NT2/D1 (cell line): ENCODE measurements around the gene LMBRD2.

Experiments
- DNase-seq: peaks from one replicate; pipeline ENCODE4 v3.0.0-alpha.2; 2011; ENCODE audit warnings: low read depth, low spot score
- H3K27me3 ChIP-seq: 2 replicates; pipeline ENCODE4 v1.6.0; 2011; ENCODE audit warnings: mild to moderate bottlenecking; ENCODE audit not compliant: insufficient read length, insufficient read depth
- H3K36me3 ChIP-seq: 2 replicates; pipeline ENCODE4 v1.6.1; 2011; ENCODE audit warnings: mild to moderate bottlenecking, low read length, mixed read lengths; ENCODE audit not compliant: insufficient read depth, insufficient read length
- H3K4me1 ChIP-seq: 2 replicates; pipeline ENCODE4 v1.5.1; 2011; ENCODE audit not compliant: insufficient read depth, insufficient read length
- H3K4me3 ChIP-seq: 2 replicates; pipeline ENCODE4 v1.5.1; 2011; ENCODE audit warnings: low read depth; ENCODE audit not compliant: insufficient read length
- H3K9ac ChIP-seq: 2 replicates; pipeline ENCODE4 v1.6.0; 2011; ENCODE audit warnings: low read depth; ENCODE audit not compliant: insufficient read length
- H3K9me3 ChIP-seq: 2 replicates; pipeline ENCODE4 v1.5.1; 2011; ENCODE audit warnings: mild to moderate bottlenecking, low read length; ENCODE audit not compliant: insufficient read depth
- SUZ12 ChIP-seq: IDR thresholded peaks from 2 replicates; pipeline ENCODE4 v1.6.1; 2011; ENCODE audit not compliant: insufficient read length, insufficient read depth; ENCODE audit errors: extremely low read depth
- YY1 ChIP-seq: IDR thresholded peaks from 2 replicates; pipeline ENCODE4 v1.6.1; 2011; ENCODE audit not compliant: insufficient read length, insufficient read depth
- ZNF274 ChIP-seq: IDR thresholded peaks from 2 replicates; pipeline ENCODE4 v1.6.1; 2011; ENCODE audit warnings: mild to moderate bottlenecking, low read depth, low read length

Gene LMBRD2

GRCh38 chr5:36181774-36182173, 30.1 kb upstream of the LMBRD2 start:
- peaks cover 50% of the 10 kb centered on the region for H3K36me3 ChIP-seq
- H3K9me3 ChIP-seq = no peaks in the 10 kb centered on the region
- no peaks in the 10 kb centered on the region for H3K4me1 ChIP-seq
- DNase-seq = no peak
- no peak overlapping the region for H3K4me3 ChIP-seq
- H3K27me3 ChIP-seq = no peaks in the 10 kb centered on the region
- TF ChIP-seq SUZ12 = no peak
- TF ChIP-seq ZNF274 = no peak
- no peak for TF ChIP-seq YY1
- no peak overlapping the region for H3K9ac ChIP-seq

DNA sequence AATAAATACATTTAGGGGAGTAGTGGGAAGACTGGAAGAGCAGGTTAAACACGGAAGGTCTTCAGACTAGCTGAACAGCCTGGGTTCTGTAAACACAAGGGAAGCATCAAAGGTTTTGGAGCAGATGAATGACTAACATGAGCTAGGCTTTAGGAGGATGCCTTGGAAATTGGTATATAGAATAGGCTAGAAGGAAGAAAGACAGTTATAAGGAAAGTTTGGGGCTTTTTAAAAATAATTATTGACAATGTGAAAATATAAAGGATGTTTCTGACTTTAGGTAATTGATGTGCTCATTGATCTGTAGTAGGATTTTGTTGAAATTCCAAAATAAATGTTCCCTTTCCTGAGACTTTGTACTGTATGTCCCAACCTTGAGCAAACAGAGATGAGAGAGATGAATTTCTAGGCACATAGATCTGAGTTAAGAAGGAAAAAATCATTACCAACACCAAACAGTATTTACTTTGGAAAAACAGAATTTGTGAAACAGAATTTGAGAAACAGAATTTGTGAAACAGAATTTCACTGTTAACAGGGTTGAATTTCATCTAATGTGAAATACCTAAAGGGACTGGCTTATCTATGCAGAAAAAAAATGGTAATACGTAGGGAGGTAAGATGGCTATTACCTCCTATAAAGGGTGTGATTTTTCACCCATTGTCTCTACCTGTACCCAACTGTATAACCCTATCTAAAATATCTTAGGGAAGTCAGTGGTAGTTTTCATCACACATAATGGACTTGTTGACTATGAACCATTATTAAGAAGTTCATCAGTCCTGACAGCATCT, 29.1 kb upstream of the LMBRD2 start:
- Histone ChIP-seq H3K4me3 (no peak overlapping the region), H3K36me3 (peaks cover 54% of the 10 kb centered on the region), H3K4me1 (no peaks in the 10 kb centered on the region), H3K9ac (no peak overlapping the region), H3K27me3 (no peaks in the 10 kb centered on the region), H3K9me3 (no peaks in the 10 kb centered on the region)
- DNase-seq = no peak
- TF ChIP-seq SUZ12 (no peak), YY1 (no peak), ZNF274 (no peak)

DNA sequence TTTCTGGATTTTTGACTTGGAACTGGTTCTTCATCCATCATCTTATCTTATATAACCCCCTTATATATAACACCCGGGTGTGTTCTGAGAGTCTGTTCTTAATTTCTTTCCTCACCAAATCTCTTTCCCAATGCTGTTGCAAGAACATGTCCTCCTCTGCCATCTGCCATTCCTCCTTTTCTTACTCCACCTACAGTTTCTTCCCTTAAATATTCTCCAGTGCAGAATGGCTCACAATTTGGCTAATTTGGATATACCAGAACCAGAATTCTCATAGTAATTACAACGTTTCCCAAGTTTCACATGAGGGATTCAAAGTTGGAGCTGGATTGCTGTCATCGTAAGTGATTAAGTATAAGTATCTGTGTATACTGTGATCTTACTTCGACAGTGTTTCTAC, 28.3 kb upstream of the LMBRD2 start:
- DNase-seq = no peak
- Histone ChIP-seq H3K36me3 (peaks cover 59% of the 10 kb centered on the region), H3K9ac (no peak overlapping the region), H3K9me3 (no peaks in the 10 kb centered on the region), H3K4me1 (no peaks in the 10 kb centered on the region), H3K4me3 (no peak overlapping the region), H3K27me3 (no peaks in the 10 kb centered on the region)
- TF ChIP-seq SUZ12 = no peak
- no peak for TF ChIP-seq ZNF274
- no peak for TF ChIP-seq YY1

DNA sequence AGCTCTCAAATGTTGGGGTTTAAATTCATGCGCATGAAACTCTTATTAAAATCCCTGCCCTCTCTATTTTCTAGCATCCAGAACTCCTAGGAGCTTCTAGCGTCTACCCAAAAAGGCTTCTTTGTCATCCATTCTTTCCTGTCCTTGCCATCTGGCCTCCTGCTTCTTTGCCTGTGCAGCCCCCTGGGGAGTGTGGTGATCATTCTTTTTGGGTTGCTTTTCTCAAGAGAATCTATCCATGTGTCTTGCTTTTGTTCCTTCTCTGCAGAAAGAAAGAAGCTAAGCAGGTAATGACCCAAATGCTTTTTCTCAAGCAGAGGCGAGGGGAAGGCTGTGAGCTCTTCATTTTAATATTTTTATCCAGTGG, 26.8 kb upstream of the LMBRD2 start:
- Histone ChIP-seq H3K9ac (no peak overlapping the region), H3K36me3 (peaks cover 67% of the 10 kb centered on the region), H3K9me3 (no peaks in the 10 kb centered on the region), H3K27me3 (no peaks in the 10 kb centered on the region), H3K4me3 (no peak overlapping the region), H3K4me1 (no peaks in the 10 kb centered on the region)
- DNase-seq = no peak
- TF ChIP-seq ZNF274 = no peak
- no peak for TF ChIP-seq SUZ12
- no peak for TF ChIP-seq YY1

DNA sequence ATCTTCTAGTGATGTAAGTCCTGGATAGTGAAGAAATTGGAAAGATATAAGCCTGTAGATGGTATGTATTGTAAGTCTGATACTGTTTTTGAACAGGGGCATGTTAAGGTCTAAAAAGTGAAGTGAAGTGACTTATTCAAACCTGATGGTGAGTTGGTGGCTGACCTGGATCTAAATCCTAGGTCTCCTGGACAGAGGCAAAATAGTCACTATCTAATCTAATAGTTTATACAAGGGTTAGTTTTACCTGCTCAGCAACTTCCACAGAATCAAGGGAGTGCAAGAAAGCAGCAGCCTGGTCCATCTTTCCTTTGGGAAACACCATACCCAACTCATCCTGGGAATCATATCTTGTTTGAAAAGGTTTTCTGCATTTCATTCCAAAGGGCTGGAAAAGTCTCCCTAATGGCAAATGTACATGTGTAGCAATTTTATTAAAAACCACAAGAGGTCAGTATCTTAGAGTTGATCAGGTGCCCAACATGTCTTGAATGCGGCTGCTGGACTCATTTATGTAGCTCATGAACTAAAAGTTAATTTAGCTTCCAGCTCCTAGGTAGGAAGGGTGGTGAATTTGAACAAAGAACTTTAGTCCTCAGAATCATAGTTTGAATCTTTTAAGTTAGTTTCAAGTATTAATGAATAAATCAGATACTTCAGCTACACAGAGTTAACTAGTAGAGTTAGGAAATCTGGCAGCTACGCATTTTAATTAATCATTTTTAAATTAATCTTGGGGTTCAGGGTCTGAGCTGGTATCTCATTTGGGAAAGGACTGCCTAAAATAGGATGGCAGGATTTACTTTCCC, 26.2 kb upstream of the LMBRD2 start:
- no peaks in the 10 kb centered on the region for H3K4me1 ChIP-seq
- no peak for DNase-seq
- H3K36me3 ChIP-seq = peaks cover 73% of the 10 kb centered on the region
- no peak overlapping the region for H3K4me3 ChIP-seq
- H3K27me3 ChIP-seq = no peaks in the 10 kb centered on the region
- no peak overlapping the region for H3K9ac ChIP-seq
- TF ChIP-seq YY1 (no peak), ZNF274 (no peak), SUZ12 (no peak)
- no peaks in the 10 kb centered on the region for H3K9me3 ChIP-seq

- H3K9me3 ChIP-seq = no peaks in the 10 kb centered on the region
- no peak overlapping the region for H3K9ac ChIP-seq
- peaks cover 80% of the 10 kb centered on the region for H3K36me3 ChIP-seq
- H3K27me3 ChIP-seq = no peaks in the 10 kb centered on the region
- TF ChIP-seq SUZ12 (no peak), ZNF274 (no peak), YY1 (no peak)
- no peak for DNase-seq
- no peak overlapping the region for H3K4me3 ChIP-seq
- no peaks in the 10 kb centered on the region for H3K4me1 ChIP-seq
Observed at GRCh38 chr5:36177154-36177553, 25.5 kb upstream of the LMBRD2 start.

DNA sequence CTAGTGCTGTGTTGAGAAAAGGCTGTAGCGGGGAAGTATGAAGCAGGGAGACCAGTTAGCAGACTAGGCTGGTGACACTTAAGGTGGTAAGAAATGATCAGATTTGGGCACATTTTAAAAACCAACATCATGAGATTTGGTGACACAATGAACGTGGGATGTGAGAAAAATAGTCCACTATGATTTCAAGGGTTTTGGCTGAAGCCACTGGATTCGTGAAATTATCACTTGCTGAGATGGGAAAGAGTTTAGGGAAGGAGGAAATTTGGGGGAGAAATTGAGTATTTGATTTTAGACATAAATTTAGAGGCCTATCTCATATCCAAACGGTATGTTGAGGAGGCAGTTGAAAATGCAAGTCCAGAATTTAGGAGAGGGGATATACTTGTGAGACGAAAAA, 23.4 kb upstream of the LMBRD2 start:
- H3K36me3 ChIP-seq = peaks cover 84% of the 10 kb centered on the region
- H3K27me3 ChIP-seq = no peaks in the 10 kb centered on the region
- no peaks in the 10 kb centered on the region for H3K4me1 ChIP-seq
- H3K9ac ChIP-seq = no peak overlapping the region
- no peak for DNase-seq
- no peak overlapping the region for H3K4me3 ChIP-seq
- no peaks in the 10 kb centered on the region for H3K9me3 ChIP-seq
- no peak for TF ChIP-seq YY1
- TF ChIP-seq SUZ12 = no peak
- TF ChIP-seq ZNF274 = no peak
